ENCODE measurements around the gene STAT5A.

DNA sequence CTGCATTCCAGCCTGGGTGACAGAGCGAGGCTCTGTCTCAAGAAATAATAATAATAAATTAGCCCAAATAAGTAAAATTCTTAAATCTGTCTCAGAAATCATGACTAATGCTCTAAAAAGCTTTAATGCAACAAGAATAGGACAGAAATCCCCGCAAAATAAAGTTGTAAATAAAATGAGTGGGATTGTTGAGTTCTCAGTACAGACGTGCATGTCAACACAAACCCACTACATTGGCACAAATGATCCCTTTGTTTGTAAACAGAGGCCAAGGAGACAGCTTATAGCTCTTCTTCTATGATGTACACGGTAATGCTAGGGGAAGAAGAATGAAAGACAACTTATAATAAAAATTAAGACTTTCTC is 18.1 kb upstream of the STAT5A start:
- TF ChIP-seq, protein P1, sequence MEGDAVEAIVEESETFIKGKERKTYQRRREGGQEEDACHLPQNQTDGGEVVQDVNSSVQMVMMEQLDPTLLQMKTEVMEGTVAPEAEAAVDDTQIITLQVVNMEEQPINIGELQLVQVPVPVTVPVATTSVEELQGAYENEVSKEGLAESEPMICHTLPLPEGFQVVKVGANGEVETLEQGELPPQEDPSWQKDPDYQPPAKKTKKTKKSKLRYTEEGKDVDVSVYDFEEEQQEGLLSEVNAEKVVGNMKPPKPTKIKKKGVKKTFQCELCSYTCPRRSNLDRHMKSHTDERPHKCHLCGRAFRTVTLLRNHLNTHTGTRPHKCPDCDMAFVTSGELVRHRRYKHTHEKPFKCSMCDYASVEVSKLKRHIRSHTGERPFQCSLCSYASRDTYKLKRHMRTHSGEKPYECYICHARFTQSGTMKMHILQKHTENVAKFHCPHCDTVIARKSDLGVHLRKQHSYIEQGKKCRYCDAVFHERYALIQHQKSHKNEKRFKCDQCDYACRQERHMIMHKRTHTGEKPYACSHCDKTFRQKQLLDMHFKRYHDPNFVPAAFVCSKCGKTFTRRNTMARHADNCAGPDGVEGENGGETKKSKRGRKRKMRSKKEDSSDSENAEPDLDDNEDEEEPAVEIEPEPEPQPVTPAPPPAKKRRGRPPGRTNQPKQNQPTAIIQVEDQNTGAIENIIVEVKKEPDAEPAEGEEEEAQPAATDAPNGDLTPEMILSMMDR (IDR thresholded peaks at IDR 0.05) = no peak
- no peak for TF ChIP-seq POLR2A (IDR thresholded peaks at IDR 0.05)
